HG03342 (cell line): Measurements from ENCODE around the gene PTTG1IP.

ENCODE experiments used
- ATAC-seq: cut with Tn5 transposase; IDR thresholded peaks from one replicate; pipeline ENCODE4 v1.9.1; 2021; ENCODE audit warnings: mild to moderate bottlenecking, moderate library complexity; ENCODE audit not compliant: unreplicated experiment

Gene PTTG1IP

DNA sequence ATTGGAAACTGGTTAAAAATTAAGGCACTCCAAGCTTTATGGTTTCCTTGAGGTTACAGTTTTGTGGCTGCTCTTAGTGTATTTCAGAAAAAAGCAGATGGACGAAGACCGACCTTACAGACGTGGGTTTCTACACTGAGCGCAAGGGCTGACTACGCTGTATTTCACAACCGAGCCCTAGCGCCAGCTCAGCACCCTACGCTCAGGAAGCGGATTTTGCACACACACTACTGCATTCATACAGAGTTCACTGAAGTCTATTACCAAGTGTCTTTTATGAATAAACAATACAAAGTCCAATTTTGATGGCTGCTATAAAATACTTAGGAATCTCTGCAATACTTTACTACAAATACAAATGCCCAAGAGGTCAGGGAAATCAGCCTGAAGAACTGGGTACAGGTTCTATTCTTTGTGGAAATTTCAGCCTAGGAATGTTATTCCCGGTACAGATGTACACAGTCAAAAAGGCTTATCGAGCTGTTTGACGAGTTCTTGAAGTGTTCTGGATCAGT lies 23.8 kb downstream of the PTTG1IP start:
- no peak for ATAC-seq

DNA sequence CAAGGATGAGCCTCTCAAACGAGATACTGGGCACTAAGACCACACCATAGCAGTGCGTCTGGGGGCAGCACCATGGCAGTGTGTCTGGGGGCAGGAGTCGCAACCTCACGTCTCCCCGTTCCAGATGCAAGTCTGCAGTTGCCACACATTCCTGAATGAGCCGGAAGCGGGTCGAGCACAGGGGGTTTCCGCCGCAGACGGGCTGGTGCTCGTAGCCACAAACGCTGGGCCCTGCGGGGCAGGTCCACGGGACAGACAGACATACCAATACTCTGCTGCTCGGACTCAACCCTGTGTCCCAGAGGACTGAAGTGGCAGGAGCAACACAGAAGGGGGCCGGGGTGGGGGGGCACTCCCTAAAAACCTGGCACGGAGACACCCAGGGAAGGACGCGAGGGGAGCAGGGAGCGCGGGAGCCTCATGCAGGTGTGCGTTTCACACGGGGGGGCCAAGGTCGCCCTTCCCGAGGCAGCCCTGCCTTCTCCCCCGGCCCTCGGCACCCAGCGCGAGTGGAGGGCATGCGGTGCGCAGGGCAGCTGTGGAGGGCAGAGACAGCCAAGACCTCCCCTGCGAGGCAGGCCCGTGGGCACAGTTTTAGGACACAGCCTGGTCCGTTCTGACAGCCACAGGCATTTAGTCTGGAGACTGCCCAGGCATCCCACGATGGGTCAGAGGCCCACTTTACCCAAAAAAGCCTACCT lies 24.5 kb downstream of the PTTG1IP start:
- no peak for ATAC-seq

- no peak for ATAC-seq
Measured at GRCh38 chr21:44847261-44848056, 26.0 kb downstream of the PTTG1IP start.

DNA sequence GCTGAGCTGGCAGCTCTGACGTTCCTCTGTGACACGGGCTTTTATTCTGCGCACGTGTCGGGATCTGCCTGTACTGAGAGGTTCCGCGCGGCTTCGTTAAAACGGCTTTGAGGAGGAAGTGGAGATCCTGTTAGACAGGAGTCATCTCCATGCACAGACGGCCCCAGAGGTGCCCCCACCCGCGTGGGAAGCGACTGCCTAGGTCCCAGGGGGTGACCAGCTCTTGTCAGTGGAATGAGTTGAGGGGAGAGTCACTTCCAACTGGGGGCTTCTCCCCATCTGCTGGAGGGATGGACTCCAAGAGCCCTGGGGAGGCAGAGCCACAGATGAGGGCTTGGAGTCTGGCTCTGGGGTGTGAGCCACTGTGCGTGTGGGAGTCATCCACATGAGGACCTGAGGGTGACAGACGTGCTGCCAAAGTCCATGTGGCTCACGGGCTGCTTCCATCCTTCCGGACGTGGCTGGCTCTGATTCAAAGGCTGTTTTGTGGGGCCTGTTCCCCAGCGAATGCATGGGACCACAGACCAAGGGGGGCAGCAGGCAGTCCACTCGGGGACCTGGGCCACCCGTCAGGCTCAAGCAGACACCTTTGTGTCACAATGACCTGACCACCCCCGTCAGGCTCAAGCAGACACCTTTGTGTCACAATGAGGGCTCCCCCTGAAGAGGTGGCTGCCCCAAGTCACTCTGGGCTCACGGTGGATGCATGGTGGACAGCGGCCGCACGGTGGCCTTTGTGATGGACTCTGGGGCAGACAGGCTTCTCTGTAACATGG lies 26.8 kb downstream of the PTTG1IP start:
- ATAC-seq: no peak

DNA sequence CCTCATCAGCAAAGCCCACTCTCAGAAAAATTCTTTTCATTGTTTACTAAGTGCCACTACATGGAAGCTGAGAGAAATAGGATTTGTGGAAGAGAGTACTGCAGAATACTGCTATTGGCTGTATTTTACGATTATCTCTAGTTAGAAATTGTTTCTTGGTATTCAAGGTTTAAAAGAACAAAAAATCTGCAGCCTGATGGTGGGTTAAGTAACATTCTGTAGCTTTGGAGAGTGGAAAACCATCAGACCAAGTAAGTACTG lies 27.3 kb downstream of the PTTG1IP start:
- no peak for ATAC-seq

DNA sequence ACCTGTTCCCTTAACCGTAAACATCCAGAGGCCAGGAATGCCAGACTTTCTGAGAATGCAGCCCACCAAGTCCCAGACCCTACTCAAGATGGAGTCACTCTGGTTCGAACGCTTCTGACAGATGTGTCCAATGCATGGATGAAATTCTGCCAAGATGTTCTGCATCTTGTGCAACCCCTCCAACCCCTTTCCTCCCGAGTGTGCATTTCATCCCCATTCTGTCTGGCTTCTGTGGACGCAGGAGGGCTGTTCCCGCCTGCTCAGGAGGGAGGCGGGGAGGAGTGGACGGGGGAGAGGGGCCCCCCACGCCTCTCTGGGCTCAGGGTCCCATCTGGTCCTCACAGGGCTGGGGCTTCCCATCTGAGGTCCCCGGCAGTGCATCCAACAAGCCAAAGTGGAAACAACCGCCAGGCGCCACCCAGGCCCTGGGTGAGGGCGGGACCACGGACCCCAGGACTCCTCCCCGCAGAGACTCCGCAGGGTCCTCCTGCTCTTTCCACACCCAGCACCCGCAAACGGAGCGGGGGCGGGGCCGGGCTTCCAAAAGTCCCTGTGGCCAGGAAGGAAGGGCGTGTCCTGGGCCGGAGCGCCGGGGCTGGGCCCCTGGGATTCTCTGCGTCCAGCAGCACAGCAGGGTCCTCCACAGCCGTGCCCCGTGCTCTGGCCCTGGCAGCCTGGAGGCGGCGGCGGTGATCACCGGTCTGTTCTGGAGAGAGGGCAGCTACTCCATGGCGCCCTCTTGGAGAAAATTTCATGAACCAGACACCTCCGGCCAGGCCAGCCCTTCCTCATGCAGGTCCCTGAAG lies 27.9 kb downstream of the PTTG1IP start:
- peak; percentile 77 for ATAC-seq

DNA sequence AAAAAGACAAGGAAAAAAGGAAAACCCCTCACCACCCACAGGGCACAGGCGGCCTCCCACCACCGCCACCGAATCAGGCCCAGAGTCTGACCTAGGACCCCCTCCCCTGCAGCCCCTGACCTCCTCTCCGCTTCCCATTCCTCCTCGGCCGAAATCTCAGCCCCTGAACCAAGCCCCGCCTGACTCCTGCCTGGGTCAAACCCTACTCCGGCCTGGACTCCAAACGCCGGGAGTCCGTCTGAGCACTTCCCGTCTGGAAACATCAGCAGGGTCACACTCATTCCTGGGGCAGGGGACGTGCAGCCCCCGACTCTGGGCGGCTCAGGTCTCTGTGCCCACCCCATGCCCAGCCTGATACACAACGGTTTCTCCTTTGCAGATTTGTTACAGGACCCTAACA lies 29.2 kb downstream of the PTTG1IP start:
- no peak for ATAC-seq

- no peak for ATAC-seq
Measured at GRCh38 chr21:44842721-44843445, 30.6 kb downstream of the PTTG1IP start.

GRCh38 chr21:44842087-44842486 lies 31.4 kb downstream of the PTTG1IP start:
- ATAC-seq: no peak

- ATAC-seq: no peak
Measured at GRCh38 chr21:44840771-44841170, 32.7 kb downstream of the PTTG1IP start.

- no peak for ATAC-seq
Measured at GRCh38 chr21:44838951-44839350, 34.5 kb downstream of the PTTG1IP start.

- ATAC-seq: no peak
Measured at GRCh38 chr21:44838039-44838895, 35.2 kb downstream of the PTTG1IP start.

DNA sequence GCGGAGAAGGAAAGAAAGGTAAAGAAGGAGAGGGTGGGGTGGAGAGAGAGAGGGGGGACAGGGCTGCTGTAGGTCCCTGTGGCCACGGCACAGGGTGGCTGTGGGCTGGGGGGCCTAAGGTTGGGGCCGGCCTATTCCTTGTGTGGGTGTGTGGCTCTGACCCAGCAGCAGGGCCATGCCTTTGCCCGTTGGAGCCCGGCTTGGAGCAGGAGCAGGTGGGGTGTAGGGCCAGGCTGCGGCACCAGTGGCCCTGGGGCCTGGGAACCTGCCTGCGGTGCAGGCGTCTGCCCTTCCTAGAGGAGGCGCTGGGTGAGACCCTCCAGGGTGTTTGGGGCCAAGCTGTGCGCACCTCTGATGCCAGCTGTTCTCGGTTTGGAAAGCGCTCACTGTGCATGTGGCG lies 36.0 kb downstream of the PTTG1IP start:
- ATAC-seq: no peak

GRCh38 chr21:44836666-44837471 lies 36.6 kb downstream of the PTTG1IP start:
- no peak for ATAC-seq

DNA sequence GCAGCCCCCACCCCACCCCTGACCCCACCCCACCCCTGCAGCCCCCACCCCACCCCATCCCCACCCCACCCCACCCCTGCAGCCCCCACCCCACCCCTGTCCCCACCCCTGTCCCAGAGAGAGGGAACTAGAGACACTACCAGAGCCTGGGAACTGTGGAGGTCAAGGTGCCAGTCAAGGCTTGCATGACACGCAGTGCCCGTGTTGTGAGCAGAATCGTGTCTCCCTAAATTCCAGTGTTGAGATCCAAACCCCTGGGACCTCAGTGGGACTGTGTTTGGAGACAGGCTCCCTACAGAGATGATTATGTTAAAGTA lies 37.2 kb downstream of the PTTG1IP start:
- ATAC-seq: no peak

DNA sequence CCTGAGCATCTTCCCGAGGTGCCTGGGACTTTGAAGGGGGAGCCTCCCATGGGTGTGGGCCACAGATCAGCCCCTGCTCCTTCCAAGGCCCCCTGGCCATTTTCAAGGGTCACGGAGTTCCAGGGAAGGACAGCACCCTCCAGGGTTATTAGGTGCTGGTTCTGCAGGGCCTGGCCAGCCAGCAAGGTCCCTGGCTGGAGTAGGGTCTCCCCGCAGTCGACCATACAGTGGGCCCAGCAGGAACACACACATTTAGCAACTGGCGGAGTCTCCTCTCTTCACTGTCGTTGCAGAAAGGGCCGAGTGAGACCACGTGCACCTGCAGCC lies 37.9 kb downstream of the PTTG1IP start:
- ATAC-seq: no peak

- no peak for ATAC-seq
Measured at GRCh38 chr21:44834951-44835646, 38.4 kb downstream of the PTTG1IP start.

DNA sequence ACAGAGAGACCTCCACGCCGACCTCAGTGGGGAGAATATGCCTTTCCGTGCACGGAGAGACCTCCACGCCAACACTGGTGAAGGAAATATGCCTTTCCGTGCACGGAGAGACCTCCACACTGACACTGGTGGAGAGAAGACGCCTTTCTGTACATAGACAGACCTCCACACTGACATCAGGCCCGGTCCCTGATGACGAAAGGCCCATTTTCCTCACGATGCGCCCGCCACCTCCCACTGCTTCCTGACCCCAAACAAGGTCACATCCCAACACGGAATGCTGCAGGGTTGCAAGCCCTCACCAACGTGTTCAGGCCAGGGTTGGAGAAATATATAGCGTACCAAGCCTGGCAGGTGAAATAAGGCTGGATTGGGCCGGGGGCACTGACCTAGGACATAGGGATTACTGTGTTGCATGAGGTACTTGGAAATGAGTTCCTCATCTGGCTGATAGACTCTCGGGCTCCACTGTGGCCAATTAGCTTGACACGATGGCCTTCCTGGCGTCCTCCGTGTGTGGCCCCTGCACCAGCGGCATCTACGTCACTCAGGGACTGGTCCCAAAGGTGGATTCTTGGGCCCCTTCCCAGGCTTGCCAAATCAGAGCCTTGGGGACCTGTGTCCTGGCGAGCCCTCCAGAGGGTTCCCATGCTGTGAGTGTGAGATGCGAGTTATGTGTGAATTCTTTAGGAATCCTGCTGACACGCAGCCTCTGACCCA lies 39.1 kb downstream of the PTTG1IP start:
- ATAC-seq: no peak
